MM.1S (cell line): ENCODE data around the gene HTRA3.

Source experiments
- CTCF ChIP-seq: fragments of 300-600 bp; sonication (generic); IDR thresholded peaks from 2 replicates; pipeline ENCODE4 v1.5.1; 2016; ENCODE audit warnings: antibody characterized with exemption, low read length, mixed read lengths
- EZH2 ChIP-seq: fragments of 300-600 bp; sonication (generic); optimal IDR thresholded peaks from 2 replicates; pipeline ENCODE3; 2017; ENCODE audit warnings: low read depth, mild to moderate bottlenecking, antibody characterized with exemption, low read length, mixed read lengths
- EZH2phosphoT487 ChIP-seq: fragments of 300-600 bp; sonication (generic); IDR thresholded peaks from 2 replicates; pipeline ENCODE4 v1.6.1; 2018; ENCODE audit warnings: antibody characterized with exemption, low read length

DNA sequence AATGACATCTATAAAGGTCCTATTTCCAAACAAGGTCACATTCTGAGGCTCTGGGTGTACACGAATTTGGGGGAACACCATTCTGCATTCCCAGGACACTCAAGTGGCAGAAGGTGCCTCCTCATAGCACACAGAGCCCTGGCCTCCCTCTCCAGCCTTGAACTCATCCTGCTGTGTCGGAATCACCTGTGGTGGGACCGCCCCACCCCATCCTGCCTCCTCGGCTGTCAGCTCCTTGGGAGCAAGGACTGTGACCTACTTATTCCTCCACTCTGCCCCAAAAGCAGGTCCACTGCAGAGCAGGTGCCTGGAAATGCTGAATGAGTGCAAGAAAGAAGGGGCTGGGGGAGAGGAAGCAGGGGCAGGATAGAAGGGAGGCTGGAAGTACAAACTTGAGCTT lies 33.5 kb downstream of the HTRA3 start:
- TF ChIP-seq CTCF (no peak), EZH2 (no peak), EZH2phosphoT487 (no peak)
